IPS-15b (cell line): ENCODE measurements around the gene LPCAT2.

Source experiments
- H3K27me3 ChIP-seq: one replicate; pipeline ENCODE4 v1.6.1; 2013; ENCODE audit warnings: low read length; ENCODE audit not compliant: control insufficient read depth, insufficient read depth
- H3K36me3 ChIP-seq: one replicate; pipeline ENCODE4 v1.6.1; 2013; ENCODE audit warnings: low read length; ENCODE audit not compliant: control insufficient read depth, insufficient read depth
- H3K4me1 ChIP-seq: one replicate; pipeline ENCODE4 v1.6.1; 2013; ENCODE audit warnings: mild to moderate bottlenecking, low read length; ENCODE audit not compliant: control insufficient read depth, insufficient read depth
- H3K4me3 ChIP-seq: one replicate; pipeline ENCODE4 v1.5.1; 2013; ENCODE audit warnings: low read depth, low read length
- H3K9ac ChIP-seq: one replicate; pipeline ENCODE4 v1.6.1; 2013; ENCODE audit warnings: low read depth, mild to moderate bottlenecking, low read length
- H3K9me3 ChIP-seq: one replicate; pipeline ENCODE4 v1.6.1; 2013; ENCODE audit warnings: mild to moderate bottlenecking, low read length; ENCODE audit not compliant: control insufficient read depth, insufficient read depth

Gene LPCAT2

DNA sequence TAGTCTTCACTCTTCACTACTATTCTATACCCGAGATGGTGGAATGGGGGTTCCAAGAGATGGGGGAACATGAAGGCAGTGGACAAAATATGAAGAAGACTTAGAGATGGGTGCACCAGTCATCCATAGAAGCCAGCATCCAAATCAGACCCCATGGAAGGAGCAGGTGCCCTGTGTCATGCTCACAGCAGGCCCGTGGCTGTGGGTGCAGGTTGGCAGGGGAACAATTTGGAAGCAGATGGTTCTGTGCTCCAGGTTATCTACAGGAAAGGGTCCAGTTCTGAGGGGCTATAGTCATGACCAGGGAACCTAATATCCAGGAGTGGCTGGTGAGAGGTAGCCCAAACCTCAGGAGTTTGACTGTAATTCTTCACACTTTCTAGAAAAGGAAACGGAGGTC is 9.6 kb upstream of the LPCAT2 start:
- Histone ChIP-seq H3K36me3 (no peaks in the 10 kb centered on the region), H3K4me1 (peaks cover 6% of the 10 kb centered on the region), H3K4me3 (no peak overlapping the region), H3K27me3 (peaks cover 2% of the 10 kb centered on the region), H3K9me3 (no peaks in the 10 kb centered on the region), H3K9ac (no peak overlapping the region)

GRCh38 chr16:55499951-55500529 is 8.8 kb upstream of the LPCAT2 start:
- Histone ChIP-seq H3K36me3 (no peaks in the 10 kb centered on the region), H3K9ac (no peak overlapping the region), H3K4me3 (no peak overlapping the region), H3K9me3 (no peaks in the 10 kb centered on the region), H3K4me1 (peaks cover 6% of the 10 kb centered on the region), H3K27me3 (peaks cover 2% of the 10 kb centered on the region)

GRCh38 chr16:55500530-55501011 is 8.3 kb upstream of the LPCAT2 start:
- Histone ChIP-seq H3K9ac (no peak overlapping the region), H3K27me3 (peaks cover 2% of the 10 kb centered on the region), H3K36me3 (no peaks in the 10 kb centered on the region), H3K4me1 (peaks cover 6% of the 10 kb centered on the region), H3K9me3 (no peaks in the 10 kb centered on the region), H3K4me3 (no peak overlapping the region)

DNA sequence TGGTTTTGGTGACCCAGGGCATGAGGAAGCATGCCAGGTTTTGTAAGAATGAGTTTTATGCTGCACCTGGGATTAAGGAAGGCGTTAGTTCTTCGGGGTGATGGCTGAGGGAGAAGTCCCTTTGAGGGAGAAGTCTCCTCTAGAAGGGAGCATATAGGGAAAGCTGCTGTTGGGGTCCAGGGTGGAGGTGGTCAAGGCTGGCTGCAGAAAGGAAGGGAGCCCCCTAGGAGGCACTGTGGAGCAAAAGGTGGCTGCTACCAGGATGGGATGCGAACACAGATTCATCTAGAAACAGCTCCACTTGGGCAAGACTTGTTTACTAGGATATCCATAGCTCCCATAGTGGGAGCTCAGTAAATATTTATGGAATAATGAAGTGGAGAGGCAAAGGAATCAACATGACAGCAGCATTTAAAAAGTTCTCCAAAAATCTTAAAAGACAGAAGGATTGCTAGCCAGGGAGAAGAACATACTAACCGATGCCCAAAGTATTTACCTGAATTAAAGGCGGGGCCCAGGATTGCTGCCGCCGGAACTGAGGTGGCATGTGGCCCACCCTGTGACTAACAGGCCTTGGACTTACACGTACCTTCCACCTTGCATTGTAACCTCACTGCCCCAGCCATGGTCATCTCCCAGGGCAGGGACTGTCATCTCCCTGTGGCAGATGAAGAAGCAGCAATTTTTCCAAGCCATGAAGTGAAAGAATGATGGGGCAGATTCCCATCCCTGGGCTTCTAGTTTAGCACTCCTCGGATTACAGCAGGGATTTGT is 7.1 kb upstream of the LPCAT2 start:
- Histone ChIP-seq H3K36me3 (no peaks in the 10 kb centered on the region), H3K9me3 (no peaks in the 10 kb centered on the region), H3K9ac (no peak overlapping the region), H3K4me1 (no peaks in the 10 kb centered on the region), H3K4me3 (no peak overlapping the region), H3K27me3 (peaks cover 2% of the 10 kb centered on the region)

DNA sequence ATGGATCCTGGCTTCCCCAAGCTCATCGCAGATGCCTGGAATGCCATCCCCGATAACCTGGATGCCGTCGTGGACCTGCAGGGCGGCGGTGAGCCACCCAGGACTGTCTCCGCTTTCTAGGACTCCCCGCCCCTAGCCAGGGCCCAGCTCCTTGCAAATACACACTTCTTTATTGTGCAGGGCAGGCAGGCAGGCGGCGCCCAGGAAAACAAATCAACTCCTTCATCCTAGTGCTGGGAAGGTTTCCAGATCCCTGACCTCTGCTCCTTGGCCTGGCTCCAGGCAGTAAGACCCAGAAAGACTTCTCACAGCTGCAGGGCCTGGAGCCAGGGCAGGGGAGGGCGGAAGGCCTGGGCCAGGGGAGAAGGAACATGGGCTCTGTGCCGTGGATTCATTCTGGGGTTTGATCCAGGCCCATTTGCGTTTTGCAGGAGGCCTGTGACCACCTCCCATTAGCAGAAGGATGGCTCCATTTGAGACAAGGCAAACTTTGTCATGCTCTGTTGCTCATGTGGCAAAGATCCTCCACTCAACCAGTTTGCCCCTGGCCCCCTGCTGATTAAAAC is 6.0 kb upstream of the LPCAT2 start:
- H3K4me1 ChIP-seq: no peaks in the 10 kb centered on the region
- no peaks in the 10 kb centered on the region for H3K27me3 ChIP-seq
- no peaks in the 10 kb centered on the region for H3K9me3 ChIP-seq
- H3K4me3 ChIP-seq: no peak overlapping the region
- no peaks in the 10 kb centered on the region for H3K36me3 ChIP-seq
- H3K9ac ChIP-seq: no peak overlapping the region

DNA sequence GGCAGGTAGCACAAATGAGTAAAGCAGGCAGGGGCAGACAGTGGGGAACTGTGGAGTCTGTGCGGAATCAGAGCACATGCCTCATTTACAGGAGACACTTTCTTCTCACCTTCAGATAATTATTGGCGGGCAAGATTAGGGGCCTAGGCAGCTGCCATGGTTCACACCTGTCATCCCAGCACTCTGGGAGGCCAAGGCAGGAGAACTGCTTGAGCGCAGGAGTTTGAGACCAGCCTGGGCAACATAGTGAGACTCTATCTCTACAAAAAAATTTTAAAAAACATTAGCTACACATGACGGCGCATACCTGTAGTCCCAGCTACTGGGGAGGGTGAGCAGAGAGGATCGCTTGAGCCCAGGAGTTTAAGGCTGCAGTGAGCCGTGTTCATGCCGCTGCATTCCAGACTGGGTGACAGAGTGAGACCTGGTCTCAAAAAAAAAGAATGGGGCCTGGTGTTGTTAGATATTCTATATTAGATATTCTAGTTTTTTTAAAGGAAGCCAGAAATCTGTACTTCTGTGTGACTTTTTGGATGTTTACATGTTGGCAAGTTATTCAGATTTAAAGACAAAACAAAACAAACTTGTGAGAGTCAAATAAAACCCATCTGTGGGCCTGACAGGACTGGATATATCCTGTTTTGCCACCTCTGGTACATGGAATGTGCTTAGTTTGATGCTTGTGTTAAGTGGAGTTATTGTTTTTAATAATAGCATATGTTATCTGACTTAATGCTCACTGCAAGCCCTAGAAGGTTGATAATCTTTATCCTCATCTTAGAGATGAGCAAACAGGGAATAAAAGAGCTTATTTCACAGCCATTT is 4.9 kb upstream of the LPCAT2 start:
- no peaks in the 10 kb centered on the region for H3K9me3 ChIP-seq
- no peak overlapping the region for H3K9ac ChIP-seq
- no peaks in the 10 kb centered on the region for H3K36me3 ChIP-seq
- H3K4me3 ChIP-seq: no peak overlapping the region
- no peaks in the 10 kb centered on the region for H3K4me1 ChIP-seq
- H3K27me3 ChIP-seq: no peaks in the 10 kb centered on the region

GRCh38 chr16:55505333-55506015 is 3.4 kb upstream of the LPCAT2 start:
- H3K4me1 ChIP-seq: peaks cover 2% of the 10 kb centered on the region
- peaks cover 8% of the 10 kb centered on the region for H3K27me3 ChIP-seq
- no peak overlapping the region for H3K4me3 ChIP-seq
- H3K36me3 ChIP-seq: no peaks in the 10 kb centered on the region
- no peak overlapping the region for H3K9ac ChIP-seq
- H3K9me3 ChIP-seq: no peaks in the 10 kb centered on the region

DNA sequence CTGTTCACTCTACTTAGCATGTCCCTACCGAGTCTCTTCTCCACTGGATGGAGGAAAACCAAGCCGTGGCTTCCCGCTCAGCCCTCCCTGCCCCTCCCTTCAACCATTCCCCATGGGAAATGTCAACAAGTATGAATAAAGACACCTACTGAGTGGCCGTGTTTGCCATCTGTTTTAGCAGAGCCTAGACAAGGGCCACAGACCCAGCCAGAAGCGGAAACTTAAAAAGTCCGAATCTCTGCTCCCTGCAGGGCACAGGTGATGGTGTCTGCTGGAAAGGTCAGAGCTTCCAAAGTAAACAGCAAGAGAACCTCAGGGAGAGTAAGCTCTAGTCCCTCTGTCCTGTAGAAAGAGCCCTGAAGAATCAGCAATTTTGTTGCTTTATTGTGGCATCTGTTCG is 2.8 kb upstream of the LPCAT2 start:
- Histone ChIP-seq H3K9ac (no peak overlapping the region), H3K27me3 (peaks cover 10% of the 10 kb centered on the region), H3K36me3 (no peaks in the 10 kb centered on the region), H3K9me3 (no peaks in the 10 kb centered on the region), H3K4me1 (peaks cover 2% of the 10 kb centered on the region), H3K4me3 (no peak overlapping the region)

DNA sequence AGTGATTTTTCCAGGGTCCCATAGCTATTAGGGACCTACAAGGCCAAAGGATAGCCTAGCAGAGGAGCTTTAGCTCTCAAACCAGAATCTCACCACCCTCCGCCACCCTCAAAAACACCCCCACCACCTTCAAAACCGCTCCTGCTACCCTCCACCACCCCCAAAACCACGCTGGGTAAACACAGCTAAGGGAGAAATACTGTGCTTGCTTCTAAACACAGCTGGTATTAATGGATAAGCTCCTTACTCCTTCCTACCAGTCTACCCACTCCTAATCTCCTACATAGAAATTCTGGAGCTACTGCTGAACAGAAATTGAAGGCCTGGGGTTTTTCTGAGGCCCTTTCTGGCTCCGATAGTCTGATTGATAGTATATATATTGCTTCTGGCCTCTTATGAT is 2.2 kb upstream of the LPCAT2 start:
- Histone ChIP-seq H3K27me3 (peaks cover 10% of the 10 kb centered on the region), H3K4me3 (no peak overlapping the region), H3K9me3 (no peaks in the 10 kb centered on the region), H3K4me1 (peaks cover 2% of the 10 kb centered on the region), H3K36me3 (no peaks in the 10 kb centered on the region), H3K9ac (no peak overlapping the region)

DNA sequence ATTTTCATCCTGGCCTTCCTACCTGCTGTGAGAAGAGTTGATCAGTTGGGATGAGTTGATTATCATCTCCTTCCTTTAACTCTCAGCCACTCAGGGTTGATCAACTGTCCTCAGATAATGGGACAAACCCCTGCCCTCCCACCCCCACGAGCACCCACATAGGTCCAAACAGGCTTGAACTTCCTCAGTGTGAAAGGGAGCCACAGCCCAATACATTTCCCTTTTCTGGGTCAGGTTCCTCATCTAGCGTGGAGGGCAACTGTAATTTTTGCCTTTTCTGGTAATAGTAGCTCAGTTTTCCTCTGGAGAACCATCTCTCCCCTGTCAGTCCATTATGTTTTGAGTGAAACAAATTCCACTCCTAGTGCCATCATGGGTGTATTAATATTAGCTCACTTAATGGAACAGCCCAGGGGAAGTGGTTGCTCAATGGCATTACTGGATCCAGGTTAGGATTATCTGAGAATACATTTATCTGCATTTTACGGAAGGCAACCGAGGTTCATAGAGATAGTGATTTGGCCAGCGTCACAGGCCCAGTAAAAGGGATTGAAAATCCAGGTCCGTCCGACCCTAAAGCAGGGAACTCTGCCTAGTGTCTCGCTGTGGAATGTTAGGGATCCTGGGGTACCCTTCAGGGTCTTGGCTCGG is 476 bp upstream of the LPCAT2 start:
- Histone ChIP-seq H3K4me1 (peaks cover 2% of the 10 kb centered on the region), H3K9me3 (no peaks in the 10 kb centered on the region), H3K36me3 (no peaks in the 10 kb centered on the region), H3K27me3 (peaks cover 10% of the 10 kb centered on the region), H3K4me3 (peak overlapping the region; percentile 72), H3K9ac (no peak overlapping the region)
